ENCODE measurements around the gene NME1. TPM values are rescaled to one million over a fixed set of nuclear protein-coding genes. Genes with fewer than 3 reads are reported as not detected.

Gene NME1
- total and polyA plus RNA-seq, 10 of the 15 experiments (the other 5 are each of a cell fraction or from before 2014, with no cell fraction given), result 273 to 1,362 (median 455) TPM

DNA sequence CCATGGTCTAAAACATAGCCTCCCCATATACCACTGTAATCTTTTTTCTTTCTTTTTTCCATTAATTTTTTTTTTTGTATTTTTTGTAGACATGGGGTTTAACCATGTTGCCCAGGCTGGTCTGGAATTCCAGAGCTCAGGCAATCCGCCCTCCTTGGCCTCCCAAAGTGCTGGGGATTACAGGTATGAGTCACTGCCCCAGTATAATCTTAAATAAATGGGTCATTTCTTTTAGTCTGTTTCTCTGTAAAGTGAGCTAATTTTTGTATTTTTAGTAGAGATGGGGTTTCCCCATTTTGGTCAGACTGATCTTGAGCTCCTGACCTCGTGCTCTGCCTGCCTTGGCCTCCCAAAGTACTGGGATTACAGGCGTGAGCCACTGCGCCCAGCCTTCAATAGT, 5.7 kb upstream of the NME1 start:
- FAIRE-seq, result no peak
- POLR2A ChIA-PET, result interaction anchor here (0.6 to 1.7 kb wide), 7 partner anchors 23 to 281 kb away, joined by 3 to 7 read pairs (median 4); partner anchors contain the start of genes SPAG9 and TOB1
- 39% methylated on average over 4 of the region's 4 CpGs for WGBS (ENCODE audit: insufficient coverage, insufficient replicate concordance, low lambda C conversion rate, missing lambda C conversion rate)
- Histone ChIP-seq H3K27ac (ENCODE audit: control insufficient read depth, insufficient read depth) (no peak overlapping the region), H3K9ac (ENCODE audit: control insufficient read depth, insufficient read depth, low read length) (no peak overlapping the region), H3K4me3 (no peak overlapping the region), H3K27me3 (replicated peaks in 1 of 2; ENCODE audit: control insufficient read depth in 2 of 2, insufficient read depth in 2 of 2, low read length in 1 of 2) (no peaks in the 10 kb centered on the region), H3K9me3 (replicated peaks; ENCODE audit: control insufficient read depth, insufficient read depth, low read length) (no peaks in the 10 kb centered on the region), H4K20me1 (ENCODE audit: control insufficient read depth, insufficient read depth) (no peaks in the 10 kb centered on the region), H3K4me1 (ENCODE audit: control insufficient read depth, insufficient read depth, low read length) (peaks cover 3% of the 10 kb centered on the region), H2AFZ (ENCODE audit: control insufficient read depth, low read depth, low read length) (no peak overlapping the region; the same call in 1 of the 2 replicates), H3K36me3 (ENCODE audit: control insufficient read depth in 2 of 2, insufficient read depth in 2 of 2, low read length in 1 of 2) (no peaks in the 10 kb centered on the region), H3K79me2 (ENCODE audit: control insufficient read depth, insufficient read depth, low read length) (no peaks in the 10 kb centered on the region), H3K4me2 (ENCODE audit: control insufficient read depth, insufficient read depth) (no peak overlapping the region)
- SMC1A ChIA-PET (ENCODE audit: uncharacterized antibody, unreplicated experiment), result interaction anchor here (1.3 to 1.9 kb wide), 7 partner anchors 8 to 386 kb away, joined by 3 to 7 read pairs (median 4); no protein-coding TSS in a partner anchor
- intact Hi-C loops (cut with micrococcal nuclease; ENCODE audit: unreplicated experiment), result no loop called here
- RAD21 ChIA-PET (ENCODE audit: unreplicated experiment), result interaction anchor here (1.0 to 2.2 kb wide), 3 partner anchors 27 to 143 kb away, joined by 4 to 6 read pairs (median 4); partner anchors contain the start of gene SPAG9
- no TSS peak for BruUV-seq (replicated peaks)
- CTCF ChIA-PET, result interaction anchor here (0.8 to 2.8 kb wide), 7 partner anchors 10 to 365 kb away, joined by 3 to 13 read pairs (median 4); no protein-coding TSS in a partner anchor
- peak; percentile 78 for ATAC-seq
- in situ Hi-C loops (cut with MboI), result no loop called here
- DNase-seq (ENCODE audit: low read depth, low spot score), result no peak
- peak; percentile 61 for TF ChIP-seq NFIC (IDR thresholded peaks at IDR 0.05; ENCODE audit: low read depth, low read length)
- TF ChIP-seq, protein P1, sequence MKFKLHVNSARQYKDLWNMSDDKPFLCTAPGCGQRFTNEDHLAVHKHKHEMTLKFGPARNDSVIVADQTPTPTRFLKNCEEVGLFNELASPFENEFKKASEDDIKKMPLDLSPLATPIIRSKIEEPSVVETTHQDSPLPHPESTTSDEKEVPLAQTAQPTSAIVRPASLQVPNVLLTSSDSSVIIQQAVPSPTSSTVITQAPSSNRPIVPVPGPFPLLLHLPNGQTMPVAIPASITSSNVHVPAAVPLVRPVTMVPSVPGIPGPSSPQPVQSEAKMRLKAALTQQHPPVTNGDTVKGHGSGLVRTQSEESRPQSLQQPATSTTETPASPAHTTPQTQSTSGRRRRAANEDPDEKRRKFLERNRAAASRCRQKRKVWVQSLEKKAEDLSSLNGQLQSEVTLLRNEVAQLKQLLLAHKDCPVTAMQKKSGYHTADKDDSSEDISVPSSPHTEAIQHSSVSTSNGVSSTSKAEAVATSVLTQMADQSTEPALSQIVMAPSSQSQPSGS (IDR thresholded peaks at IDR 0.05; ENCODE audit: low read length), result 0 out of 2 replicates have a peak, but pooled peaks have one; percentile 33
- peak; percentile 31; the same call in 1 of the 2 replicates for TF ChIP-seq RUNX3 (IDR thresholded peaks at IDR 0.05; ENCODE audit: low read length)
- no peak for TF ChIP-seq YBX1 (IDR thresholded peaks at IDR 0.05)
- peak; percentile 46; the same call in 1 of the 2 replicates for TF ChIP-seq MEF2A (IDR thresholded peaks at IDR 0.05; ENCODE audit: insufficient read depth, low read depth, low read length)
- TF ChIP-seq, protein P2, sequence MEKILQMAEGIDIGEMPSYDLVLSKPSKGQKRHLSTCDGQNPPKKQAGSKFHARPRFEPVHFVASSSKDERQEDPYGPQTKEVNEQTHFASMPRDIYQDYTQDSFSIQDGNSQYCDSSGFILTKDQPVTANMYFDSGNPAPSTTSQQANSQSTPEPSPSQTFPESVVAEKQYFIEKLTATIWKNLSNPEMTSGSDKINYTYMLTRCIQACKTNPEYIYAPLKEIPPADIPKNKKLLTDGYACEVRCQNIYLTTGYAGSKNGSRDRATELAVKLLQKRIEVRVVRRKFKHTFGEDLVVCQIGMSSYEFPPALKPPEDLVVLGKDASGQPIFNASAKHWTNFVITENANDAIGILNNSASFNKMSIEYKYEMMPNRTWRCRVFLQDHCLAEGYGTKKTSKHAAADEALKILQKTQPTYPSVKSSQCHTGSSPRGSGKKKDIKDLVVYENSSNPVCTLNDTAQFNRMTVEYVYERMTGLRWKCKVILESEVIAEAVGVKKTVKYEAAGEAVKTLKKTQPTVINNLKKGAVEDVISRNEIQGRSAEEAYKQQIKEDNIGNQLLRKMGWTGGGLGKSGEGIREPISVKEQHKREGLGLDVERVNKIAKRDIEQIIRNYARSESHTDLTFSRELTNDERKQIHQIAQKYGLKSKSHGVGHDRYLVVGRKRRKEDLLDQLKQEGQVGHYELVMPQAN (conservative IDR thresholded peaks at IDR 0.05), result no peak
- TF ChIP-seq, protein P3, sequence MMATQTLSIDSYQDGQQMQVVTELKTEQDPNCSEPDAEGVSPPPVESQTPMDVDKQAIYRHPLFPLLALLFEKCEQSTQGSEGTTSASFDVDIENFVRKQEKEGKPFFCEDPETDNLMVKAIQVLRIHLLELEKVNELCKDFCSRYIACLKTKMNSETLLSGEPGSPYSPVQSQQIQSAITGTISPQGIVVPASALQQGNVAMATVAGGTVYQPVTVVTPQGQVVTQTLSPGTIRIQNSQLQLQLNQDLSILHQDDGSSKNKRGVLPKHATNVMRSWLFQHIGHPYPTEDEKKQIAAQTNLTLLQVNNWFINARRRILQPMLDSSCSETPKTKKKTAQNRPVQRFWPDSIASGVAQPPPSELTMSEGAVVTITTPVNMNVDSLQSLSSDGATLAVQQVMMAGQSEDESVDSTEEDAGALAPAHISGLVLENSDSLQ (IDR thresholded peaks at IDR 0.05), result no peak
- TF ChIP-seq, protein P4, sequence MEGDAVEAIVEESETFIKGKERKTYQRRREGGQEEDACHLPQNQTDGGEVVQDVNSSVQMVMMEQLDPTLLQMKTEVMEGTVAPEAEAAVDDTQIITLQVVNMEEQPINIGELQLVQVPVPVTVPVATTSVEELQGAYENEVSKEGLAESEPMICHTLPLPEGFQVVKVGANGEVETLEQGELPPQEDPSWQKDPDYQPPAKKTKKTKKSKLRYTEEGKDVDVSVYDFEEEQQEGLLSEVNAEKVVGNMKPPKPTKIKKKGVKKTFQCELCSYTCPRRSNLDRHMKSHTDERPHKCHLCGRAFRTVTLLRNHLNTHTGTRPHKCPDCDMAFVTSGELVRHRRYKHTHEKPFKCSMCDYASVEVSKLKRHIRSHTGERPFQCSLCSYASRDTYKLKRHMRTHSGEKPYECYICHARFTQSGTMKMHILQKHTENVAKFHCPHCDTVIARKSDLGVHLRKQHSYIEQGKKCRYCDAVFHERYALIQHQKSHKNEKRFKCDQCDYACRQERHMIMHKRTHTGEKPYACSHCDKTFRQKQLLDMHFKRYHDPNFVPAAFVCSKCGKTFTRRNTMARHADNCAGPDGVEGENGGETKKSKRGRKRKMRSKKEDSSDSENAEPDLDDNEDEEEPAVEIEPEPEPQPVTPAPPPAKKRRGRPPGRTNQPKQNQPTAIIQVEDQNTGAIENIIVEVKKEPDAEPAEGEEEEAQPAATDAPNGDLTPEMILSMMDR (IDR thresholded peaks at IDR 0.05 in 2 of 3, conservative IDR thresholded peaks at IDR 0.05 in 1 of 3; ENCODE audit: control insufficient read depth in 2 of 3, extremely low read depth in 1 of 3, insufficient read depth in 1 of 3, low read depth in 3 of 3, low read length in 3 of 3), result no peak
- TF ChIP-seq, protein P5, sequence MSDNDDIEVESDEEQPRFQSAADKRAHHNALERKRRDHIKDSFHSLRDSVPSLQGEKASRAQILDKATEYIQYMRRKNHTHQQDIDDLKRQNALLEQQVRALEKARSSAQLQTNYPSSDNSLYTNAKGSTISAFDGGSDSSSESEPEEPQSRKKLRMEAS (IDR thresholded peaks at IDR 0.05; ENCODE audit: low read depth, low read length), result no peak
- peak; percentile 21; the same call in 1 of the 2 replicates for TF ChIP-seq CREM (IDR thresholded peaks at IDR 0.05; ENCODE audit: low read depth)
- TF ChIP-seq, protein P6, sequence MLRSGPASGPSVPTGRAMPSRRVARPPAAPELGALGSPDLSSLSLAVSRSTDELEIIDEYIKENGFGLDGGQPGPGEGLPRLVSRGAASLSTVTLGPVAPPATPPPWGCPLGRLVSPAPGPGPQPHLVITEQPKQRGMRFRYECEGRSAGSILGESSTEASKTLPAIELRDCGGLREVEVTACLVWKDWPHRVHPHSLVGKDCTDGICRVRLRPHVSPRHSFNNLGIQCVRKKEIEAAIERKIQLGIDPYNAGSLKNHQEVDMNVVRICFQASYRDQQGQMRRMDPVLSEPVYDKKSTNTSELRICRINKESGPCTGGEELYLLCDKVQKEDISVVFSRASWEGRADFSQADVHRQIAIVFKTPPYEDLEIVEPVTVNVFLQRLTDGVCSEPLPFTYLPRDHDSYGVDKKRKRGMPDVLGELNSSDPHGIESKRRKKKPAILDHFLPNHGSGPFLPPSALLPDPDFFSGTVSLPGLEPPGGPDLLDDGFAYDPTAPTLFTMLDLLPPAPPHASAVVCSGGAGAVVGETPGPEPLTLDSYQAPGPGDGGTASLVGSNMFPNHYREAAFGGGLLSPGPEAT (IDR thresholded peaks at IDR 0.05; ENCODE audit: low read depth), result peak; percentile 54; the same call in 1 of the 2 replicates
- peak; percentile 86 for TF ChIP-seq EED (IDR thresholded peaks at IDR 0.05; ENCODE audit: low read depth)
- no peak for TF ChIP-seq MYB (IDR thresholded peaks at IDR 0.05; ENCODE audit: borderline replicate concordance, low read depth, low read length)

Data from GM12878 (cell line).